Non-pigmented ciliary epithelial cell (primary cell): ENCODE results near the gene INPP4B.
"Not testable (repeated sequence)": the region's sequence is repeated elsewhere in the genome, so short reads cannot be mapped to it uniquely, and the experiment has no call there.

Source experiments
- DNase-seq: peaks from one replicate; pipeline ENCODE4 v3.0.0-alpha.2; 2010; ENCODE audit warnings: low read depth

The INPP4B gene

DNA sequence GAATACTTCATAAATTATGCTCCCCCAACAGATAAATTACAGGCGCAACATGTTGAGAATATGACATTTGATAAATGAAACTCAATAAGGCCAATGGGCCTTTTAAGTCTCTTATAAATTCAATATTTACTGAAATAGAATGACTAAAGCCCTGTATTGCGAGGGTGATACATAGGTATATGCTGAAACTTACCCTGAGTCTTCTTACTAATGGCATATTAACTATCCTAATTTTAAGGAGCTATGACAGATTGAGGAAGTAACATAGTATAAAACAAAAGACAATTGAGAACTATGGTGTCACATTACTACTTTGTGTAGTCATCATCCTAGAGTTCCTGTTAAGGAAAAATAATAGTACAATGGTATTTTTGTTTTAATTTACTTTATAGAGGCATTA is 769.1 kb downstream of the INPP4B start:
- no peak for DNase-seq

- DNase-seq, result not testable (repeated sequence)
These were observed 777.8 kb downstream of the INPP4B start for GRCh38 chr4:142068304-142068703.

DNA sequence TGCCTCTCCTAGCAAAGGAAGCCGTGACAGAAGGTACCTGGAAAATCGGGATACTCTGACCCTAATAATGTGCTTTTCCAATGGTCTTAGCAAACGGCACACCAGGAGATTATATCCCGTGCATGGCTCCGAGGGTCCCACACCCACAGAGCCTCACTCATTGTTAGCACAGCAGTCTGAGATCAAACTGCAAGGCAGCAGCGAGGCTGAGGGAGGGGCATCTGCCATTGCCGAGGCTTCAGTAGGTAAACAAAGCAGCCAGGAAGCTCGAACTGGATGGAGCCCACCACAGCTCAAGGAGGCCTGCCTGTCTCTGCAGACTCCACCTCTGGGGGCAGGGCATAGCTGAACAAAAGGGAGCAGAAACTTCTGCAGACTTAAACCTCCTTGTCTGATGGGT is 779.5 kb downstream of the INPP4B start:
- not testable (repeated sequence) for DNase-seq

DNA sequence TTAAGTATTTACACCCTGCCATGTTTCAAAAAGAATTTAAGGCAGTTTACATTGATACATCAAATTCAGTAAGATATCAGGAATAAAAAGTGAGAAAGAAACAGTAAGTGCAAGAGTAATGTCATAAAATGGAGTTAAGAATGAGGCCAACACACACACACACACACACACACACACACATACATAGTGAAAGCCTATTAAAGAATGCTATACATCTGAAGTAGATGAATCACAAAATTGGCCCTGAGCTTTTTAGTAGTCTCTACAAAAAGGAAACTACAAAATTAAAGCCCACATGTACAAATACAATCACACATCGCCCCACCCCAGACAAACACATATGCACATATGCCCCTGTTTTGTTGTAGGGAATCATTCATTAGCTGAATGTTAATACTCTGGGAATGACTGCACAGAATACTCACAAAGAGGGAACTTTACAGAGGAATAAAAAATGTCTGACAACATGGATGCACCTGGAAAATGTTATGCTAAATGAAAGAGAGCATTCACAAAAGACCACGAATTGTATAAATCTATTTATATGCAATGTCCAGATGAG is 780.9 kb downstream of the INPP4B start:
- DNase-seq, result no peak

DNA sequence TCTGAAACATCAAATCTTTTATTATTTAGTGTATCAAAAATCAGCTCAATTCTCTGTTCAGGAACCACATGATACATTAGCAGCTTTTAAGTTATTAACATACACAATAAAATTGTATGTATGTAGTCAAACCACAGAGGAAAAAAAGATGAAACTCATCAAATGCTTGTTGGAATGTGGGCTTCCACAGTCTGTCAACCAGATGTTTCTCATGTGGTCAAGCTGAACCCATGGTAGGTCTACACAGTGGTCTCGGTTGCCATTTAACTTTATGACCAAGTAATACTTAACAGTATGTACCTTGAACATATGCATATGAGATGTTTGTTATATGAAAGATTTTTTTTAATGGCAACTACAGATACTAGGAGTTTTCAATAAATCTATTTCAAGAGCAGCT is 781.9 kb downstream of the INPP4B start:
- no peak for DNase-seq

- no peak for DNase-seq
These were observed 800.1 kb downstream of the INPP4B start for GRCh38 chr4:142045996-142046395.

DNA sequence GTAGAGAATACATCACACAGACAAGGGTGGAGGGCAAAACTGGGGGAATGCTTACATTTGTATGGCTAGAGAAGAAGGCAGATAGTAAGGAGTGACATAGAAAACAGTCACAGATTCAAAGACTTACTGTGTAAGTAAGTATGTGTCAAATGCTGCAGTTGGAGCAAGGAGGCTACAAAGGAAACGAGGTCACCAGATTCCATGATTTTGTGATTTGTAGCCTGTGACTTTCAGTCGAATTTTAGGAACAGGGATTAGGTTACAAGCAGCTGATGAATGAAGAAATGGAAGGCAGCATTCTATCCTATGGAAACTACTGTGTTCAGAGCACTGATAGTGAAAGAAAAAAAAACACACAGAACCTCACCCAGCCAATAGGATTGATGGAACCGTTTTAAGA is 801.8 kb downstream of the INPP4B start:
- no peak for DNase-seq

DNA sequence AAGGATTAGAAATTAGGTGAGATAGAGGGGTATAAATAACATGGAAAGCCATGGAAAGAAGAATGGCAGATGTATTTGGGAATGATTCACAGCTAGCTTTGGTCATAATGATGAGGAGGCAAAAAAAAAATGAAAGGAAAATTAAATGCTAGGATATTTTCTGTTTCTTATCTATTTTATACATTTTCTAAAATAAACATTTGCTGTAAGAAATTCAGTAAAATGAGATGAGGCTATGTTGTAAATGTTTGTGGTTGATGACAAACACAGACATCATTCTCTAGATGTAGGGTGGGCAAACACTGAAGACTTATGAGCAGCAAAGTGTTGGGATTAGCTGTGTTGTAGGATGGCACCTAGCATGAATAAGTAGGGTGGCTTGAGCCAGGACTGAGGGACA is 802.6 kb downstream of the INPP4B start:
- DNase-seq, result no peak

GRCh38 chr4:142041788-142042187 is 804.3 kb downstream of the INPP4B start:
- DNase-seq, result no peak

- DNase-seq, result no peak
These were observed 806.1 kb downstream of the INPP4B start for GRCh38 chr4:142040043-142040442.

- DNase-seq, result no peak
These were observed 809.1 kb downstream of the INPP4B start for GRCh38 chr4:142036795-142037583.

- no peak for DNase-seq
These were observed 810.5 kb downstream of the INPP4B start for GRCh38 chr4:142035566-142035965.

DNA sequence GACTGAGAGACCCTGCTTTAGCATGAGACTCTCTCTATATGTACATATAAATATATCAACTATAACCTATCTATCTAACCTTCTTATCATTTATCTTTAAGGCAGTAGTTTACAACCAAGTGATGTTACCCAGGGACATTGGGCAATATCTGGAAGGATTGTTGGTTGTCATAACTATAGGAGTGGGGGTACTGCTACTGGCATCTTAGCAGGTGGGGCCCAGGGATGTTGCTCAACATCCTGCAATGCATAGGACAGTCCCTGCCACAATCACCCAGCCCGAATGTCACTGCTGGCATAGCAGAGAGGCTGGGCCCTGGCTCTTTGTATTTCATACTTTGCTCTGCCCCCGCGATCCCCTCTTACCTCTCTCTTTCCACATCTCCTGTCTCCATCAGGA is 812.0 kb downstream of the INPP4B start:
- DNase-seq, result no peak

GRCh38 chr4:142030010-142030409 is 816.1 kb downstream of the INPP4B start:
- no peak for DNase-seq

GRCh38 chr4:142021761-142022160 is 824.3 kb downstream of the INPP4B start:
- no peak for DNase-seq

DNA sequence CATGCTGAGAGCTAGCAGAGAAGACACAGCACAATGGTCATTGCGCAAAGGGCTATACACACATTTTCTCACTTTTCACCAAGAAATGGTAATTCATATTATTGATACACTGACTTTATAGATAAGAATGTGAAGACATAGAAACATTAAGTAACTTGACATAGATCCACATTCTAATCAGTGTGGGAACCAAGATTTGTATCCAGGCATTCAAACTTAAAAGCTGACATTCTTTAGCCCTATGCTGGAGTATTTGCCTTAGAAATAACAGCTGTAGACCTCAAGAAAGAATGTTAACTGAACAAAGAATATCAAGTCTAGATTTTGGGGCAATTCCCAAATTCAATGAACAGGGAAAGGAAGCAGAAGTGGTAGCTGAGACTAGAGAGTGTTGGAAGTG is 824.9 kb downstream of the INPP4B start:
- no peak for DNase-seq

DNA sequence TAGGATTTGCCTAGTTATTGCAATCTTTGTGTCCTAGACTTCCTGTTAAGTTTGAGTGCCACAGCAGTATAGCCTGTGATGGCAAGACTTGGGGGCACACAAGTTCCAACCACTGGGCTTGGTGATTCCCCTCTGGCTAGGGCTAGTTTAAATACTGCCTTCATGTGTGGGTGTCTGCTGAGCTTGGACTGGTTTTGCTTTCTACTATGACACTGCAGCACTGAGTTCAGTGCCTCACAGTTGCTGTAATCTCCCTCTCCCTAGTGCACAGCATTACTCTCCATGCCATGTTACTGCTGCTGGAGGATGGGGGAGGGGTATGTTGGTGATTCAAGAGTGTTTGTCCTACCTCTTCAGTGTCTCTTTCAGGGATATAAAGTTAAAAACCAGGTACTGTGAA is 830.1 kb downstream of the INPP4B start:
- DNase-seq, result no peak

DNA sequence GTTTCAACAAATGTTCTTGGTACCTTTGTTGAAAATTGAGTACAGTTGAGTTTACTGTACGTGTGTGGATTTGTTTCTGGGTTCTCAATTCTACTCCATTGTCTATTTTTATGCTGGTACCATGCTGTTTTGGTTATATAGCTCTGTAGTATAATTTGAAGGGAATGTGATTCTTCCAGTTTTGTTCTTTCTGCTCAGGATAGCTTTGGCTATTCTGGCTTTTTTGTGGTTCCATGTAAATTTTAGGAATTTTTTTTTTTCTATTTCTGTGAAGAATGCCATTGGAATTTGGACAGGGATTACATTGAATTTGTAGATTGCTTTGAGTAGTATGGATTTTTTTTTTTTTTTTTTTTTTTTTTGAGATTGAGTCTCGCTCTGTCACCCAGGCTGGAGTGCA is 836.4 kb downstream of the INPP4B start:
- no peak for DNase-seq

GRCh38 chr4:142005519-142005918 is 840.6 kb downstream of the INPP4B start:
- DNase-seq, result no peak

DNA sequence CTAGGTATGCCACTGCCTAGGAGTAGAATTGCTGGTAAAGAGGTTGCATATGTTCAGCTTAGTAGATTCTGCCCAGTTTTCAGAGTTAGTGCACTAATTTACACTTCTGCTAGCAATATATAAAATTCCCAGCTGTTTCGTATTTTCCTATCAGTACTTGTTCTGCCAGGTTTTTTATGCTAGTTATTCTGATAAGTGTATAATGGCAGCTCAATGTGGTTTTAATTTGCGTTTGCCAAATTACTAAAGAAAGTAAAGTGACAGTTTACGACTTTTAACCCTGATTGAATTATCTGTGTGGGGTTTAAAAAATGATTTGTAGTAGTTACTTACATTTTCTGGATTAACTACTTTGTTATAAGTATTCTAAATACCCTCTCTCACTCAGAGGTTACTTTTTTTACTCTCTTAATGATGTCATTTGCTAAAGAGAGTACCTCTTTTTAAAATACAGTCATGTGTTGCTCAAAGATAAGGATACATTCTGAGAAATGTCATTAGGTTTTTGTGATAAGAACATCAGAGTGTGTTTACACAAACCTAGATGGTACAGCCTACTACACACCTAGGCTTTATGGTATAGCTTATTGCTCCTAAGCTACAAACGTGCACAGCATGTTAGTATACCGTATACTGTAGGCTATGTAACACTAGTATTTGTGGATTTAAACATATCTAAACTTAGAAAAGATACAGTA is 846.5 kb downstream of the INPP4B start:
- no peak for DNase-seq

- no peak for DNase-seq
These were observed 851.0 kb downstream of the INPP4B start for GRCh38 chr4:141995056-141995455.

- DNase-seq, result no peak
These were observed 868.7 kb downstream of the INPP4B start for GRCh38 chr4:141977433-141977832.
